ENCODE results near the gene ERC2.

DNA sequence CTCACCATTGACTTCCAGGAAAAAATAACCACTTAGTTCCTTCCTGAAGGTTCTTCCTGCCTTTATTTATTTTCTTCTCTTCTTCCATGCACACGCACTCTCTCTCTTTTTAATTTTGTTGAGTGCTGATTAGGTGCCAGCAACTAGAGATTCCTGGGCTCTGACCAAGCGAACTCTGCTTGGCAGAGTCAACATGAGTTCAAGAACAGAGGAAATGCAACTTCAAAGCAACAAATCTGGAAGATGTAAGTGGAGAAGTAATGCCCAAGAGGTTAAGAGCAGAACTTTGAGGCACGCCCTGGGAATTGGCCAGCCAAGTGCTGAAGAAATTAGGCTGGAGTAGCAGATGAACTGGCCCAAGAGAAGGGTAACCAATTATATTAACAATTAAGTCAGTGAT lies 8.5 kb downstream of the ERC2 start:
- TF ChIP-seq, protein P1, sequence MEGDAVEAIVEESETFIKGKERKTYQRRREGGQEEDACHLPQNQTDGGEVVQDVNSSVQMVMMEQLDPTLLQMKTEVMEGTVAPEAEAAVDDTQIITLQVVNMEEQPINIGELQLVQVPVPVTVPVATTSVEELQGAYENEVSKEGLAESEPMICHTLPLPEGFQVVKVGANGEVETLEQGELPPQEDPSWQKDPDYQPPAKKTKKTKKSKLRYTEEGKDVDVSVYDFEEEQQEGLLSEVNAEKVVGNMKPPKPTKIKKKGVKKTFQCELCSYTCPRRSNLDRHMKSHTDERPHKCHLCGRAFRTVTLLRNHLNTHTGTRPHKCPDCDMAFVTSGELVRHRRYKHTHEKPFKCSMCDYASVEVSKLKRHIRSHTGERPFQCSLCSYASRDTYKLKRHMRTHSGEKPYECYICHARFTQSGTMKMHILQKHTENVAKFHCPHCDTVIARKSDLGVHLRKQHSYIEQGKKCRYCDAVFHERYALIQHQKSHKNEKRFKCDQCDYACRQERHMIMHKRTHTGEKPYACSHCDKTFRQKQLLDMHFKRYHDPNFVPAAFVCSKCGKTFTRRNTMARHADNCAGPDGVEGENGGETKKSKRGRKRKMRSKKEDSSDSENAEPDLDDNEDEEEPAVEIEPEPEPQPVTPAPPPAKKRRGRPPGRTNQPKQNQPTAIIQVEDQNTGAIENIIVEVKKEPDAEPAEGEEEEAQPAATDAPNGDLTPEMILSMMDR (IDR thresholded peaks at IDR 0.05) = no peak
- no peak for TF ChIP-seq POLR2A (IDR thresholded peaks at IDR 0.05)
- no peak for TF ChIP-seq POLR2AphosphoS5 (IDR thresholded peaks at IDR 0.05)

Data from breast epithelium (tissue), 3 donors.